HepG2 (cell line): Measurements from ENCODE around the gene CELSR2. TPM values are rescaled to one million over a fixed set of nuclear protein-coding genes. Genes with fewer than 3 reads are reported as not detected.
A peak's percentile ranks its signal among the peaks of the same experiment; 100 is the strongest.

Experiments used
- ATAC-seq: fragments of 200-7000 bp; cut with Tn5 transposase; 3 replicates; pipeline ENCODE4 v1.9.1; 2020; ENCODE audit warnings: mild to moderate bottlenecking, moderate library complexity
- BruUV-seq: library from RNA; stranded (reverse); fragments of 400-500 nt; replicated peaks from 2 replicates; lab custom pipeline; 2021; lab: Mats Ljungman, UMichigan
- CTCF ChIA-PET: fragments of 300-600 bp; formaldehyde crosslinking; extraction: SDS; loops from one replicate; lab custom pipeline; 2021; ENCODE audit warnings: low total read pairs, inconsistent platforms, low intra/inter-chr PET ratio; lab: Yijun Ruan, JAX
- POLR2A ChIA-PET: fragments of 350-600 bp; sonication (Branson Sonifier 250); formaldehyde crosslinking; loops from one replicate; lab custom pipeline; 2020; ENCODE audit warnings: antibody characterized with exemption, inconsistent platforms; lab: Yijun Ruan, JAX
- DNase-seq: peaks from one replicate; pipeline ENCODE4 v3.0.0-alpha.2; 2015; ENCODE audit warnings: low spot score
- FAIRE-seq: peaks from 3 replicates; lab custom pipeline; 2011; peaks lifted over from hg19 to GRCh38; lab: Jason Lieb, UNC
- H2AFZ ChIP-seq: one replicate; pipeline ENCODE4 v1.6.1; 2011; ENCODE audit warnings: low read length, inconsistent platforms
- H3K27ac ChIP-seq: fragments of 300-600 bp; 3 replicates; pipeline ENCODE4 v1.8.0; 2011; ENCODE audit warnings: mixed run types, mild to moderate bottlenecking, mixed read lengths, low read length, inconsistent platforms; ENCODE audit not compliant: insufficient read depth; ENCODE audit errors: extremely low read length
- H3K27me3 ChIP-seq, 2 experiments: fragments of 200-600 bp in 1 of 2; 2 replicates in 1 of 2; 3 replicates in 1 of 2; pipeline versions ENCODE4 v1.6.0 to v1.8.0; 2011; ENCODE audit warnings: low read length in 2 of 2, mild to moderate bottlenecking in 2 of 2, moderate library complexity in 2 of 2, inconsistent platforms in 1 of 2; ENCODE audit not compliant: insufficient read depth in 2 of 2, control insufficient read depth in 1 of 2
- H3K36me3 ChIP-seq, 2 experiments: fragments of 200-600 bp in 1 of 2; replicated peaks in 1 of 2; 2 replicates in 1 of 2; 3 replicates in 1 of 2; pipeline versions ENCODE4 v1.5.1 to v1.8.0; 2011; ENCODE audit warnings: low read length in 2 of 2, inconsistent platforms in 1 of 2; ENCODE audit not compliant: insufficient read depth in 2 of 2, control insufficient read depth in 1 of 2
- H3K4me1 ChIP-seq: 2 replicates; pipeline ENCODE4 v1.5.1; 2012; ENCODE audit warnings: low read length, inconsistent platforms; ENCODE audit not compliant: insufficient read depth
- H3K4me2 ChIP-seq: 2 replicates; pipeline ENCODE4 v1.6.0; 2011; ENCODE audit warnings: low read depth, low read length, inconsistent platforms
- H3K4me3 ChIP-seq, 3 experiments: fragments of 200-600 bp in 1 of 3; sonication (generic), shearing (Covaris generic) in 1 of 3; replicated peaks in 1 of 3; 2 replicates each; pipeline ENCODE4 v1.5.1; 2011 to 2016; ENCODE audit warnings: low read length in 3 of 3, inconsistent platforms in 2 of 3, low read depth in 2 of 3, mild to moderate bottlenecking in 2 of 3, control low read depth in 1 of 3, mixed read lengths in 1 of 3; ENCODE audit not compliant: insufficient read depth in 1 of 3
- H3K79me2 ChIP-seq: one replicate; pipeline ENCODE4 v1.6.1; 2011; ENCODE audit warnings: low read length, inconsistent platforms; ENCODE audit not compliant: insufficient read depth
- H3K9ac ChIP-seq: 2 replicates; pipeline ENCODE4 v1.6.0; 2011; ENCODE audit warnings: mild to moderate bottlenecking, low read depth, low read length, inconsistent platforms; ENCODE audit not compliant: insufficient read depth
- H3K9me3 ChIP-seq: 2 replicates; pipeline ENCODE4 v1.5.1; 2012; ENCODE audit warnings: mild to moderate bottlenecking, low read length
- H4K20me1 ChIP-seq: 2 replicates; pipeline ENCODE4 v1.6.0; 2011; ENCODE audit warnings: inconsistent platforms, mild to moderate bottlenecking, low read length, moderate library complexity; ENCODE audit not compliant: insufficient read depth
- CHD4 ChIP-seq: fragments of 200-600 bp; sonication (generic); IDR thresholded peaks from 2 replicates; pipeline ENCODE4 v1.7.0; 2017; ENCODE audit warnings: mild to moderate bottlenecking, low read length, borderline replicate concordance
- ESRRA ChIP-seq: sonication (generic); formaldehyde crosslinking; IDR thresholded peaks from 2 replicates; pipeline ENCODE4 v1.5.1; 2020; ENCODE audit warnings: mild to moderate bottlenecking, low read depth, missing genetic modification reagents
- FOSL2 ChIP-seq: sonication (generic); formaldehyde crosslinking; IDR thresholded peaks from 2 replicates; pipeline ENCODE4 v1.4.0; 2020; ENCODE audit warnings: missing genetic modification reagents
- HMG20B ChIP-seq: conservative IDR thresholded peaks from 2 replicates; pipeline ENCODE4 v1.6.1; 2016; ENCODE audit warnings: missing genetic modification reagents, missing compliant biosample characterization
- MBD4 ChIP-seq: IDR thresholded peaks from 2 replicates; pipeline ENCODE4 v1.6.1; 2012; ENCODE audit warnings: low read length, inconsistent platforms, borderline replicate concordance
- NCOA1 ChIP-seq: sonication (generic); formaldehyde crosslinking; IDR thresholded peaks from 2 replicates; pipeline ENCODE4 v1.9.0; 2021; ENCODE audit warnings: missing genetic modification reagents
- RBAK ChIP-seq: sonication (generic); formaldehyde crosslinking; IDR thresholded peaks from 2 replicates; pipeline ENCODE4 v1.5.1; 2020; ENCODE audit warnings: mild to moderate bottlenecking, missing genetic modification reagents
- SOX5 ChIP-seq: IDR thresholded peaks from 2 replicates; pipeline ENCODE4 v1.6.1; 2016; ENCODE audit warnings: borderline replicate concordance
- TCF7L2 ChIP-seq: IDR thresholded peaks from 2 replicates; pipeline ENCODE4 v1.6.1; 2011; ENCODE audit warnings: mild to moderate bottlenecking, low read depth, low read length, moderate library complexity
- TGIF2 ChIP-seq: IDR thresholded peaks from 2 replicates; pipeline ENCODE4 v1.6.1; 2016; ENCODE audit warnings: control low read depth, missing compliant biosample characterization
- ZHX1 ChIP-seq: sonication (generic); formaldehyde crosslinking; IDR thresholded peaks from 2 replicates; pipeline ENCODE4 v1.8.1; 2022; ENCODE audit warnings: low read depth, mild to moderate bottlenecking, missing genetic modification reagents
- ZNF232 ChIP-seq: sonication (generic); formaldehyde crosslinking; IDR thresholded peaks from 2 replicates; pipeline ENCODE4 v1.4.0; 2020; ENCODE audit warnings: missing genetic modification reagents, borderline replicate concordance
- ZNF251 ChIP-seq: sonication (generic); formaldehyde crosslinking; IDR thresholded peaks from 2 replicates; pipeline ENCODE4 v1.9.0; 2021; ENCODE audit warnings: mild to moderate bottlenecking, missing genetic modification reagents
- ZNF260 ChIP-seq: sonication (generic); formaldehyde crosslinking; IDR thresholded peaks from 2 replicates; pipeline ENCODE4 v1.4.0; 2020; ENCODE audit warnings: missing genetic modification reagents, low read depth, mild to moderate bottlenecking, borderline replicate concordance
- ZNF484 ChIP-seq: sonication (generic); formaldehyde crosslinking; IDR thresholded peaks from 2 replicates; pipeline ENCODE4 v1.5.1; 2020; ENCODE audit warnings: mild to moderate bottlenecking, low read depth, missing genetic modification reagents, borderline replicate concordance
- ZNF546 ChIP-seq: sonication (generic); formaldehyde crosslinking; conservative IDR thresholded peaks from 2 replicates; pipeline ENCODE4 v1.8.1; 2023; ENCODE audit warnings: mild to moderate bottlenecking, missing genetic modification reagents
- ZNF605 ChIP-seq: sonication (generic); formaldehyde crosslinking; IDR thresholded peaks from 2 replicates; pipeline ENCODE4 v1.8.0; 2022; ENCODE audit warnings: mild to moderate bottlenecking, missing genetic modification reagents
- ZNF674 ChIP-seq: sonication (generic); formaldehyde crosslinking; IDR thresholded peaks from 2 replicates; pipeline ENCODE4 v1.5.0; 2020; ENCODE audit warnings: low read depth, mild to moderate bottlenecking, missing genetic modification reagents
- WGBS: methylation state at CpG from one replicate; pipeline ENCODE4 v1.1.6; 2017; ENCODE audit warnings: low lambda C conversion rate; 5-methylcytosine and 5-hydroxymethylcytosine counted together
- in situ Hi-C: cut with HindIII; loops from 2 replicates; pipeline ENCODE4 v1.10.0; 2017; ENCODE audit warnings: low pct_unique_long_range_greater_than_20kb; ENCODE audit not compliant: extremely low pct_ligation_motif_present
- intact Hi-C: fragments of 100-400 bp; cut with micrococcal nuclease; formaldehyde crosslinking; loops from one replicate; pipeline ENCODE4 v1.10.0; 2022; ENCODE audit not compliant: unreplicated experiment
- polyA plus RNA-seq, 8 experiments: library from polyadenylated mRNA; depleted of rRNA in 3 of 8; stranded (reverse) in 7 of 8; unstranded in 1 of 8; fragments of >200 nt; fragmentation: Illumina TruSeq in 4 of 8; extraction: Trizol in 4 of 8; gene quantifications; 2 replicates each; pipeline versions ENCODE4 v1.2.1 to v1.2.3, GENCODE V29; 2011 to 2016; ENCODE audit warnings: low read depth in 4 of 8, missing spikeins in 1 of 8, mixed read lengths in 1 of 8; ENCODE audit not compliant: insufficient read depth in 1 of 8
- total RNA-seq, 5 experiments: library from RNA; depleted of rRNA; stranded (reverse); fragments of >200 nt; fragmentation: Illumina TruSeq; extraction: Trizol; gene quantifications; 2 replicates each; pipeline ENCODE4 v1.2.3, GENCODE V29; 2016; ENCODE audit warnings: low read depth in 1 of 5
- TF ChIP-seq, protein P1 (sequence below): sonication (generic); formaldehyde crosslinking; IDR thresholded peaks from 2 replicates; pipeline ENCODE4 v1.5.0; 2020; ENCODE audit warnings: mild to moderate bottlenecking, missing genetic modification reagents, moderate library complexity
- TF ChIP-seq, protein P2 (sequence below): IDR thresholded peaks from 2 replicates; pipeline ENCODE4 v1.6.1; 2016

CELSR2 gene
- total and polyA plus RNA-seq, 2 of the 13 experiments (the other 11 are each of a cell fraction or from before 2014, with no cell fraction given), result 4.0 to 6.6 TPM

- no peaks in the 10 kb centered on the region for H3K9me3 ChIP-seq
- ChIA-PET POLR2A (interaction anchor here (0.7 to 1.0 kb wide), 2 partner anchors 12 to 13 kb away, joined by 4 read pairs; partner anchors contain the start of gene SARS1), CTCF (interaction anchor here (1.6 to 1.7 kb wide), 2 partner anchors 53 to 62 kb away, joined by 3 to 7 read pairs; no protein-coding TSS in a partner anchor)
- H3K4me2 ChIP-seq, result no peak overlapping the region
- H4K20me1 ChIP-seq, result no peaks in the 10 kb centered on the region
- H3K4me1 ChIP-seq, result peaks cover 28% of the 10 kb centered on the region
- 42% methylated on average over 2 of the region's 2 CpGs for WGBS
- no peak overlapping the region for H2AFZ ChIP-seq
- DNase-seq (peak; percentile 49), ATAC-seq (peak; percentile 65), FAIRE-seq (peak; percentile 57)
- H3K79me2 ChIP-seq, result no peaks in the 10 kb centered on the region
- no peaks in the 10 kb centered on the region for H3K27me3 ChIP-seq
- no peak overlapping the region for H3K4me3 ChIP-seq
- H3K9ac ChIP-seq, result no peak overlapping the region
- H3K36me3 ChIP-seq, result no peaks in the 10 kb centered on the region
- no TSS peak for BruUV-seq
- in situ Hi-C loops, result loop anchor here (5.0 kb wide), 1 partner anchor 61 kb away; no protein-coding TSS in a partner anchor
- H3K27ac ChIP-seq, result no peak overlapping the region
- intact Hi-C loops, result loop anchor here (1.0 to 5.0 kb wide), 2 partner anchors 36 to 62 kb away; no protein-coding TSS in a partner anchor
- TF ChIP-seq, protein P1, sequence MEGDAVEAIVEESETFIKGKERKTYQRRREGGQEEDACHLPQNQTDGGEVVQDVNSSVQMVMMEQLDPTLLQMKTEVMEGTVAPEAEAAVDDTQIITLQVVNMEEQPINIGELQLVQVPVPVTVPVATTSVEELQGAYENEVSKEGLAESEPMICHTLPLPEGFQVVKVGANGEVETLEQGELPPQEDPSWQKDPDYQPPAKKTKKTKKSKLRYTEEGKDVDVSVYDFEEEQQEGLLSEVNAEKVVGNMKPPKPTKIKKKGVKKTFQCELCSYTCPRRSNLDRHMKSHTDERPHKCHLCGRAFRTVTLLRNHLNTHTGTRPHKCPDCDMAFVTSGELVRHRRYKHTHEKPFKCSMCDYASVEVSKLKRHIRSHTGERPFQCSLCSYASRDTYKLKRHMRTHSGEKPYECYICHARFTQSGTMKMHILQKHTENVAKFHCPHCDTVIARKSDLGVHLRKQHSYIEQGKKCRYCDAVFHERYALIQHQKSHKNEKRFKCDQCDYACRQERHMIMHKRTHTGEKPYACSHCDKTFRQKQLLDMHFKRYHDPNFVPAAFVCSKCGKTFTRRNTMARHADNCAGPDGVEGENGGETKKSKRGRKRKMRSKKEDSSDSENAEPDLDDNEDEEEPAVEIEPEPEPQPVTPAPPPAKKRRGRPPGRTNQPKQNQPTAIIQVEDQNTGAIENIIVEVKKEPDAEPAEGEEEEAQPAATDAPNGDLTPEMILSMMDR, result peak; percentile 79
- no peak for TF ChIP-seq ZNF232 (CRISPR knock-in tag)
- no peak for TF ChIP-seq CHD4
- TF ChIP-seq MBD4, result no peak
- TF ChIP-seq ZNF546, result no peak
- TF ChIP-seq HMG20B, result no peak
- no peak for TF ChIP-seq TCF7L2
- no peak for TF ChIP-seq ZNF484 (CRISPR knock-in tag)
- no peak for TF ChIP-seq ZHX1 (CRISPR knock-in tag)
- TF ChIP-seq FOSL2 (CRISPR knock-in tag), result peak; percentile 30; the same call in 1 of the 2 replicates
- TF ChIP-seq ZNF605 (CRISPR knock-in tag), result no peak
- TF ChIP-seq TGIF2 (CRISPR knock-in tag), result no peak
- TF ChIP-seq RBAK (CRISPR knock-in tag), result no peak
- no peak for TF ChIP-seq SOX5 (CRISPR knock-in tag)
- no peak for TF ChIP-seq ZNF674 (CRISPR knock-in tag)
- TF ChIP-seq, protein P2, sequence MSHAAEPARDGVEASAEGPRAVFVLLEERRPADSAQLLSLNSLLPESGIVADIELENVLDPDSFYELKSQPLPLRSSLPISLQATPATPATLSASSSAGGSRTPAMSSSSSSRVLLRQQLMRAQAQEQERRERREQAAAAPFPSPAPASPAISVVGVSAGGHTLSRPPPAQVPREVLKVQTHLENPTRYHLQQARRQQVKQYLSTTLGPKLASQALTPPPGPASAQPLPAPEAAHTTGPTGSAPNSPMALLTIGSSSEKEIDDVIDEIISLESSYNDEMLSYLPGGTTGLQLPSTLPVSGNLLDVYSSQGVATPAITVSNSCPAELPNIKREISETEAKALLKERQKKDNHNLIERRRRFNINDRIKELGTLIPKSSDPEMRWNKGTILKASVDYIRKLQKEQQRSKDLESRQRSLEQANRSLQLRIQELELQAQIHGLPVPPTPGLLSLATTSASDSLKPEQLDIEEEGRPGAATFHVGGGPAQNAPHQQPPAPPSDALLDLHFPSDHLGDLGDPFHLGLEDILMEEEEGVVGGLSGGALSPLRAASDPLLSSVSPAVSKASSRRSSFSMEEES (CRISPR knock-in tag), result no peak
- no peak for TF ChIP-seq NCOA1
- no peak for TF ChIP-seq ESRRA
- TF ChIP-seq ZNF251, result no peak
- TF ChIP-seq ZNF260 (CRISPR knock-in tag), result no peak
These were observed 48.1 kb upstream of the CELSR2 start for GRCh38 chr1:109201123-109201703.
